GM10248 (cell line): ENCODE measurements around the gene PLPP3.

Experiments
- CTCF ChIA-PET: fragments of 300-600 bp; sonication (Branson Sonifier 250); formaldehyde crosslinking; extraction: SDS; loops from one replicate; lab custom pipeline; 2021; ENCODE audit warnings: antibody characterized with exemption; lab: Yijun Ruan, JAX
- POLR2A ChIA-PET: fragments of 350-650 bp; sonication (Branson Sonifier 250); formaldehyde crosslinking; extraction: SDS; loops from one replicate; lab custom pipeline; 2020; ENCODE audit warnings: antibody characterized with exemption; lab: Yijun Ruan, JAX
- DNase-seq: peaks from one replicate; pipeline ENCODE4 v3.0.0; 2012; ENCODE audit errors: extremely low spot score
- TF ChIP-seq, protein P1 (sequence below): IDR thresholded peaks from 2 replicates; pipeline ENCODE4 v1.5.1; 2012; ENCODE audit warnings: mild to moderate bottlenecking, low read depth; ENCODE audit errors: extremely low read depth, missing control alignments, control extremely low read depth

PLPP3 gene

DNA sequence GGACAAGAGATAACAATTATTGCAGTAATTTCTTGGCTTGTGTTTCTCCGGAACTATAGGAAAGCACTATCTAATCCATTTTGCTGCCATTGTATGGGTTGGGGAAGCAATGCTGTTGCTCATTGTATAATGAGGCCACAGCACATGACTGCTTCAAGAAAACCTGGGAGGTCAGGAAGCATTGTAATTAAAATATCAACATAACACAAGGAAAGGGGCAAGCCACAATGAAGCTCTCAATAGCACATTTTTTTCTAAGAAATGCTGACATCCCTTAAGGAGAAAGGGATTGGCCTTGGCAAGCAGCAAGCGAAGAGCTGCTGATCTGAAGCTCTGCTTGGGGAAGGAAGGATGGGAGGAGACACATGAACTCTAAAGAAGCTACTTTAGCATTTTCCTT is 44.0 kb downstream of the PLPP3 start:
- CTCF ChIA-PET: interaction anchor here (1.1 to 1.7 kb wide), 3 partner anchors 17 to 1159 kb away, joined by 3 to 5 read pairs (median 3); no protein-coding TSS in a partner anchor

DNA sequence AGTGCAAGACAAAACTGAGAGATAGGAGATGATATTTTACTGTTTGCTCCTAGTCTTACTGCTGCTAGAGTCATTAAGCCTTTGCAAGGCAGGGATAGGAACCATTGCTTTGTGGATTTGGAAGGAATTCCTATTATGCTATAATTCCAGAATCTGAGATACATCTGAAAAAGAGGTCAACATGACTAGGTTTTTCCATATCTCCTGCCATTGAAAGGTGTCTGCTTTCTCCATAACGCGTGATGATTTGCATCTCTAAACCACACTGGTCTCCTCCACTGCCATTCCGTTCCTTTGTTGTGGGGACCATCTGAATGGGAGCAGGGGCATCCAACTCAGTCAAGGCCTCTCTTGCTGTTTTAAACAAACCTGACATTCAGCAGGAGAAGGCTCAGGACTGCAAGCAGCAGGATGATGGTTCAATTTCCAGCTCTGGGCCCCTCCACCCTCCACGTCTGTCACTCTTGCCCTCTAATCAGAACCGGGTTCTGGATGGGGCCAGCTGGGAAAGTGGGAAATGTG is 45.2 kb downstream of the PLPP3 start:
- ChIA-PET CTCF (interaction anchor here (1.1 to 1.7 kb wide), 3 partner anchors 16 to 1158 kb away, joined by 3 to 5 read pairs (median 3); no protein-coding TSS in a partner anchor), POLR2A (no interaction called here)
- DNase-seq: no peak
- TF ChIP-seq, protein P1, sequence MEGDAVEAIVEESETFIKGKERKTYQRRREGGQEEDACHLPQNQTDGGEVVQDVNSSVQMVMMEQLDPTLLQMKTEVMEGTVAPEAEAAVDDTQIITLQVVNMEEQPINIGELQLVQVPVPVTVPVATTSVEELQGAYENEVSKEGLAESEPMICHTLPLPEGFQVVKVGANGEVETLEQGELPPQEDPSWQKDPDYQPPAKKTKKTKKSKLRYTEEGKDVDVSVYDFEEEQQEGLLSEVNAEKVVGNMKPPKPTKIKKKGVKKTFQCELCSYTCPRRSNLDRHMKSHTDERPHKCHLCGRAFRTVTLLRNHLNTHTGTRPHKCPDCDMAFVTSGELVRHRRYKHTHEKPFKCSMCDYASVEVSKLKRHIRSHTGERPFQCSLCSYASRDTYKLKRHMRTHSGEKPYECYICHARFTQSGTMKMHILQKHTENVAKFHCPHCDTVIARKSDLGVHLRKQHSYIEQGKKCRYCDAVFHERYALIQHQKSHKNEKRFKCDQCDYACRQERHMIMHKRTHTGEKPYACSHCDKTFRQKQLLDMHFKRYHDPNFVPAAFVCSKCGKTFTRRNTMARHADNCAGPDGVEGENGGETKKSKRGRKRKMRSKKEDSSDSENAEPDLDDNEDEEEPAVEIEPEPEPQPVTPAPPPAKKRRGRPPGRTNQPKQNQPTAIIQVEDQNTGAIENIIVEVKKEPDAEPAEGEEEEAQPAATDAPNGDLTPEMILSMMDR: no peak

More for the DNA sequence above, 44.0 kb downstream of the PLPP3 start:
- no peak for DNase-seq
- POLR2A ChIA-PET: no interaction called here
- TF ChIP-seq, protein P1: no peak

DNA sequence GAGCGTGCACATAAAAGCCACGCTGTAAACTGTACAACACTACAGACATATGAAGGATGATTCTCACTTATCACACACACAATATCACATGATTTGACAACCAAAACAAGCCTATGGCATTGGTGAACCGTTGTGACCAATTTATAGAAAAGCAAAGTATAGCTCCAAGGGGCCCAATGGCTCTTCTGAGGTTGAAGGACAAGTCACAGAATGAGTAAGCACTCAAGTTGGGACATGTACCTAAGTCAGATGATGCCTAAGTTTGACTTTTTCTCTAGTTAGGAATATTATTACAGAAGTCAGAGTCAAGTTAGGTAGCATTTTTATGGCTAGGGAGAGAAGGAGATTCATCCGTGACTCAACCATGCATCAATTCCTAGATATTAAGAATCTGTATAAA is 45.7 kb downstream of the PLPP3 start:
- ChIA-PET POLR2A (no interaction called here), CTCF (interaction anchor here (1.4 to 1.7 kb wide), 2 partner anchors 33 to 399 kb away, joined by 3 read pairs; no protein-coding TSS in a partner anchor)
- no peak for DNase-seq
- TF ChIP-seq, protein P1: no peak

DNA sequence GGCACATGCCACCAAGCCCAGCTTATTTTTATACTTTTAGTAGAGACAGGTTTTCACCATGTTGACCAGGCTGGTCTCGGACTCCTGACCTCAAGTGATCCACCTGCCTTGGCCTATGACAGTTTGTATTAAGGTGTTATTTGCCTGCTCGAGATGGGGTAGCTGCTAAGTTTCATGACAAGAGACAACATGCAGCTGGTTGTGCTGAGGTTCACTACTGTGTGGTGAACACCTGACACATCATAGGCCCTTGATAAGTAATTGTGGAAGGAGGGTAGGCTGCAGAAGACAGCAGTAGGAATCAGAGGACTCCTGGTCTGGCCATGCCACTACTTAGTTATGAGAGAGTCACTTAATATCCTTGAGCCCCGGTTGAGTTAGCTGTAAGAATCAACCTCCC is 46.2 kb downstream of the PLPP3 start:
- ChIA-PET CTCF (interaction anchor here (1.4 to 1.7 kb wide), 2 partner anchors 33 to 399 kb away, joined by 3 read pairs; no protein-coding TSS in a partner anchor), POLR2A (no interaction called here)
- TF ChIP-seq, protein P1: no peak
- DNase-seq: no peak

DNA sequence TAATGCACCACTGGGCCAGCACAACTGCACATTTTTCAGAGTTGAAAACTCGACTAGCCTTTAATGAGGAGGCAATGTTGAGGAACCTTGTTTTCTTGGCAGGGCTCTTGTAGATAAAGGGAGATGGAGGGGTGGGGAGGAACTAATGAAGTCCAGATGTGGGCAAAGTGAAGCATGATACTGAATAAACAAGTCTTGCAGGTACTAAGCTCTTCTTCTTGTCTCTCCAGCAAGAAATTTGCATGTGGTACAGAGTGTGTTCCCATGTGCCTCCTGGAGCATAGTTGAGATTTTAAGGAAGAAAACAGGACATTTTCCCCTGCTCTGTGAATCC is 47.0 kb downstream of the PLPP3 start:
- ChIA-PET POLR2A (interaction anchor here (0.6 kb wide), 1 partner anchor 7 kb away, joined by 5 read pairs; no protein-coding TSS in a partner anchor), CTCF (interaction anchor here (0.9 to 1.7 kb wide), 4 partner anchors 13 to 398 kb away, joined by 3 read pairs; no protein-coding TSS in a partner anchor)
- no peak for DNase-seq
- TF ChIP-seq, protein P1: no peak

DNA sequence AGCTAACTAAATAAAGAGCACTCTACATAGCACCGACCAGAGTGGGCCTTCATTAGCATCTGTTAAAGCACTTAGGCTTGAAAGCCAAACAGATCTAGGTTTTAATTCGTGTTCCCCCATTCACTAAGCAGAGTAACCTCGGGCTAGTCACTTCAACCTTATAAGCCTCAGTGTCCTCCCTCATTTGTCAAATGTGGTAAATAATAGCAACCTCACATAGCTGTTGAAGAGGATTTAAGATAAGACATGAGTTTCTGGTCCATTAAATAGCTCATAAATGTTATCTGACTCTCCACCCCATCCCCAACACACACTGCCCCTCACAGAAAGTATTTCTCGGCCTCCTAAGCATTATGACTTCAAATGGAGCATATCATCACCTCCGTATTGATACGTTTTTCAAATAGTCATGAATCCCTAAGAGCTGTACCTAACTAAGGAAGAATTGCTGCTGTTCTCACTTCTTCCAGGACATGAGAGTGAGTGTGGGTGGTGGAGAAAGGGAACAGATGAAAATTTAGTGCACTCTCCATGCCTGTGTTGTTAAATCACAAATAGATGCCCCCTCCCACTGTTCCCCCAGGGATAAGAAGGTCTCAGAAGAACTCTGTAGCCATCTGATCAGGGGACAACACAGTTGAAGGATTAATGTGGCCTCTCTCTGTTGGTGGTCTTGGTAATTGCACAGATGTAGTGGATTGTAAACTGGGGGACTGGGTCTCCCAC is 47.6 kb downstream of the PLPP3 start:
- no peak for DNase-seq
- CTCF ChIA-PET: interaction anchor here (0.9 to 1.7 kb wide), 6 partner anchors 12 to 397 kb away, joined by 3 to 5 read pairs (median 3); no protein-coding TSS in a partner anchor
- POLR2A ChIA-PET: no interaction called here
- TF ChIP-seq, protein P1: no peak
